Measurements from ENCODE around the gene ACSM4.

GRCh38 chr12:7346551-7347225 lies 42.8 kb downstream of the ACSM4 start:
- TF ChIP-seq, protein P1, sequence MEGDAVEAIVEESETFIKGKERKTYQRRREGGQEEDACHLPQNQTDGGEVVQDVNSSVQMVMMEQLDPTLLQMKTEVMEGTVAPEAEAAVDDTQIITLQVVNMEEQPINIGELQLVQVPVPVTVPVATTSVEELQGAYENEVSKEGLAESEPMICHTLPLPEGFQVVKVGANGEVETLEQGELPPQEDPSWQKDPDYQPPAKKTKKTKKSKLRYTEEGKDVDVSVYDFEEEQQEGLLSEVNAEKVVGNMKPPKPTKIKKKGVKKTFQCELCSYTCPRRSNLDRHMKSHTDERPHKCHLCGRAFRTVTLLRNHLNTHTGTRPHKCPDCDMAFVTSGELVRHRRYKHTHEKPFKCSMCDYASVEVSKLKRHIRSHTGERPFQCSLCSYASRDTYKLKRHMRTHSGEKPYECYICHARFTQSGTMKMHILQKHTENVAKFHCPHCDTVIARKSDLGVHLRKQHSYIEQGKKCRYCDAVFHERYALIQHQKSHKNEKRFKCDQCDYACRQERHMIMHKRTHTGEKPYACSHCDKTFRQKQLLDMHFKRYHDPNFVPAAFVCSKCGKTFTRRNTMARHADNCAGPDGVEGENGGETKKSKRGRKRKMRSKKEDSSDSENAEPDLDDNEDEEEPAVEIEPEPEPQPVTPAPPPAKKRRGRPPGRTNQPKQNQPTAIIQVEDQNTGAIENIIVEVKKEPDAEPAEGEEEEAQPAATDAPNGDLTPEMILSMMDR (optimal IDR thresholded peaks at IDR 0.05 in 1 of 3, IDR thresholded peaks at IDR 0.05 in 1 of 3, conservative IDR thresholded peaks at IDR 0.05 in 1 of 3; ENCODE audit: extremely low read depth in 1 of 3, insufficient read depth in 2 of 3, low read length in 3 of 3) = no peak
- no peak for TF ChIP-seq EZH2 (IDR thresholded peaks at IDR 0.05; ENCODE audit: low read length)

Measured in keratinocyte (primary cell).